Measurements from ENCODE around the gene RPL12.
A peak's percentile ranks its signal among the peaks of the same experiment; 100 is the strongest.

Gene RPL12

DNA sequence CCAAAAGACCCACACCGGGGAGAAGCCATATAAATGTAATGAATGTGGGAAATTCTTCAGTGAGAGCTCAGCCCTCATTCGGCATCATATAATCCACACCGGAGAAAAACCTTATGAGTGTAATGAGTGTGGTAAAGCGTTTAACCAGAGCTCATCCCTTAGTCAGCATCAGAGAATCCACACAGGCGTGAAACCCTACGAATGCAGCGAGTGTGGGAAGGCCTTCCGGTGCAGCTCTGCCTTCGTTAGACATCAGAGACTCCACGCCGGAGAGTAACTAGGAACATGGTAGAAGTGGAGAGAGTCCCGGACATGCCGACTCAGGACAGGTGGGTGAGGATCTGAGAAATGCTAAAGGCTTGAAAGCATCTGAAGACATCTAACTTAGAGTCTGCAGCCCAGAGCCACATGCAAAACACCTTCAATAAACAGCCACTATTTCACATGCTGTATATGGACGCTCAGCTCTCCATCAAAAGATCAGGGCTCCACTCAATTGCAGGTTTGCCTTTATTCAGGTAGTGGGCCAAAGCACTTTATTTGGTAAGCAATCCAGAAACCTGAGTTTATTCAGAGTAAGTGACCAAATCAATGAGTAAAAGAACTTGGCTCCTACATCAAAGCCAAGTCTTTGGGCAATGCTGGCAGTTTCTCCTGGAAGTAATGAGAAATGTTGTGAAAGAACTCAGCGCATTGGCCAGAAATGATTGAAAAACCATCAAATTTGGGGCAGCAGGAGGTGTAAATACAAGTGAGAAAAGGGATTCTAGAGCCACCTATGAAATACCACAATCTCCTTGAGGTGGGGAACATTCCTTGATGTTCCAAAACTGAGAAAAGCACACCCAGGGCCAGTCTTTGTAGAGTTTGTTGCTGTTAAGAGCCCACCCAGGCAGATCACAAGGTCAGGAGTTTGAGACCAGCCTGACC is 6.0 kb downstream of the RPL12 start:
- FAIRE-seq: no peak
- no peak for DNase-seq (ENCODE audit: insufficient read length, low spot score)

DNA sequence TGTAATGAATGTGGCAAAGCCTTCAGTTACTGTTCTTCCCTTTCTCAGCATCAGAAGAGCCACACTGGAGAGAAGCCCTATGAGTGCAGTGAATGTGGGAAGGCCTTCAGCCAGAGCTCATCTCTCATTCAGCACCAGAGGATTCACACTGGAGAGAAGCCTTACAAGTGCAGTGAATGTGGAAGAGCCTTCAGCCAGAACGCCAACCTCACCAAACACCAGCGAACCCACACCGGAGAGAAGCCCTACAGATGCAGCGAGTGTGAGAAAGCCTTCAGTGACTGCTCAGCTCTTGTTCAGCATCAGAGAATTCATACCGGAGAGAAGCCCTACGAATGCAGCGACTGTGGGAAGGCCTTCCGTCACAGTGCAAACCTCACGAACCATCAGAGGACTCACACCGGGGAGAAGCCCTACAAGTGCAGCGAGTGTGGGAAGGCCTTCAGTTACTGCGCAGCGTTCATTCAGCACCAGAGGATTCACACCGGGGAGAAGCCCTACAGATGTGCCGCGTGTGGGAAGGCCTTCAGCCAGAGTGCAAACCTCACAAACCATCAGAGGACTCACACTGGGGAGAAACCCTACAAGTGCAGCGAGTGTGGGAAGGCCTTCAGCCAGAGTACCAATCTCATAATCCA is 6.8 kb downstream of the RPL12 start:
- no peak for DNase-seq (ENCODE audit: insufficient read length, low spot score)
- no peak for FAIRE-seq

- DNase-seq (ENCODE audit: insufficient read length, low spot score) (no peak), FAIRE-seq (no peak)
These were observed 12.8 kb downstream of the RPL12 start for GRCh38 chr9:127438394-127438793.

GRCh38 chr9:127437497-127438264 is 13.5 kb downstream of the RPL12 start:
- DNase-seq (ENCODE audit: insufficient read length, low spot score): no peak
- no peak for FAIRE-seq

GRCh38 chr9:127430415-127430814 is 20.8 kb downstream of the RPL12 start:
- no peak for FAIRE-seq

DNA sequence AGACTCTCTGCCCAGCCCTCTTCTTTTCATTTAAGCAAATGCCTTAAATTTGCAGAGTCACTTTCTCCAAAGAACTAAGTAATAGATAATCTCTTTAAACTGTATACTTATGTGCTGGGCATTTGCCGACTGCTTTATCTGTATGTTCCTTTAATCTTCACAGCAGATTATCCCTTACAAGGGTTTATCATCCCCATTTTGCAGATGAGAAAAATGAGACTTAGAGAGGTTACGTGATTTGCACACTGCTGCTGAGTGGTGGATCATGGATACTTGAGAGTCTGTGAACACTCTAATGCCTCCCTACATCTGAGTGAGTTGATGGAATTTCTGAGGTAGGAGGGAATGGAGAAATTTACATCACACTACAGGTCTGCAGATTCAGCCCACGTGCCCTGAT is 22.9 kb downstream of the RPL12 start:
- no peak for FAIRE-seq
- no peak for DNase-seq (ENCODE audit: insufficient read length, low spot score)

More at GRCh38 chr9:127430415-127430814, 20.8 kb downstream of the RPL12 start:
- DNase-seq (ENCODE audit: insufficient read length, low spot score): no peak

- DNase-seq (ENCODE audit: insufficient read length, low spot score): no peak
- no peak for FAIRE-seq
These were observed 24.4 kb downstream of the RPL12 start for GRCh38 chr9:127426756-127427155.

- FAIRE-seq (no peak), DNase-seq (ENCODE audit: insufficient read length, low spot score) (no peak)
These were observed 26.6 kb downstream of the RPL12 start for GRCh38 chr9:127424676-127424999.

DNA sequence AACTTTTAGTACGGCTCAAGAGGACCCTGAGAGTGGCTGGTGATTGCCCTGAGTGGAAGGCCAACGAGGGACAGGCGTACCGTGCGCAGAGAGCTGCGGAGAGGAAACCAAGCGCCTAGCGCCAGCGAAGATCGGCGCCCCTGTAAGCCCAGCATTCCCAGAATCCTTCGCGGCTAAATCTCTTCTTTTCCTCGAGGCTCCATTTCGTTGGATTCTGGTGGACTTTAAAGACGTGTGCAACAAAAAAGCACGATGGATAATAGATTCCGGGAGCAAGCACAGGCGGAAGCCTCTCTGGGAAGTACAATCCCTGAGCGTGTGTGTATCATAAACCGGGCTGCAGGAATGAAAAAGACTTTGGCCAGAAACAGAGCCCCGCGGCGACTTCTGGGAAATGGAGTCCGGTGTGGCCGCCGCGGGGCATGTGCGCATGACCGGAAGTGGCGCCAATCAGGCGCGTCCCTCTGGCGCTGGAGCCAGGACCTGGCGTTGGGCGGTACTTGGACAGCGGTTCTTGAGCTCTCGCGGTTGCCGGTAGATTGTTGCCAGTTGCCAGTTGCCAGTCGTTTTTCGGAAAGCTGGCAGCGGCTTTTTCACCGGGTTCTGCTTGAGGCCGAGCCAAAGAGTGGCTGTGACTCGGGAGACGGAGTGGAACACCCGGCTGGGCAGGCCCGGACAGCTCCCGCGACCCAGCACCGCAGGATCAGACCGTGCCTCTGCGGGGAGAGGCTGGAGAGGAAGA is 27.1 kb downstream of the RPL12 start, which contains the start of gene ZNF79:
Gene ZNF79, plus strand, starts transcription at position 449 of the 742 bp plus-strand sequence. CDS start 406 bp downstream, outside the sequence.
- FAIRE-seq (peak; percentile 95), DNase-seq (ENCODE audit: insufficient read length, low spot score) (peak; percentile 93)

DNA sequence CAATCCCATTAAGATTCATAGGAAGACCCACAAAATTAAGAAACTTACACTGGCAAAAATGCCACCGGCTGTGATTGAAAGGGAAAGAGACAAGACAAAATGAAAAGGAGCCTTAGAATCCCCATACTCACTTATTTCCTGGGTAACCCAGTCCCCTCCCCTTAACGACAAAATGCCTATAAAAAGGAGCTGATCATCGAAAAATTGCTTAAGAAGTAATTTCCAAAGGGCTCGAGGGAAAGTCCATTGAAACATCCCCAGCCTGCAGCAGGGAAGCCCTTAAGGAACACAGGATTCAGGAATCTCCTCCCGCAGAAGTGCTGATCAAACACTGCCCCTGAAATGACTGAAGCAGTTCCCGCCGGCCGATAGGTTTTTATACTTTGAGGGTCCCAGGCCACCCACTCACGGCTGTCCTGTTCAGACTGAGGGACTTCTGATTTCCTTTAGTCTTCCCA is 27.7 kb downstream of the RPL12 start:
- FAIRE-seq (no peak), DNase-seq (ENCODE audit: insufficient read length, low spot score) (no peak)

DNA sequence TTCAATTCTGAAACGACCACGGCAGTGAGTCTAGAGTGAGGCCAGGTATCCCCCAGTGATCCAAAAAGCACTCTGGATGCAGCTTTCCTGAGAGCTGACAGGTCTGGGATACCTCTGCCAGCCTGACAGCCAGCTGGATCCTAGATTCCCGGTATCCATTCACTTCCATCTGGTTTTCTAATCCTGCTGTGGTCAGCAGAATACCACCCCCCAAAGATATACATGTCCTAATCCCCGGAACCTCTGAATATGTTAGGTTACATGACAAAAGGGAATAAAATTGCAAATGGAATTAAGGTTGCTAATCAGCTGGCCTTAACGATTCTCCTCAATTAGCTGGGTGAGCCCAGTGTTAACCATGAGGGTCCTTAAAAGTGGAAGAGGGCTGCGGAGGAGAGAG is 28.4 kb downstream of the RPL12 start:
- FAIRE-seq: no peak
- no peak for DNase-seq (ENCODE audit: insufficient read length, low spot score)

DNA sequence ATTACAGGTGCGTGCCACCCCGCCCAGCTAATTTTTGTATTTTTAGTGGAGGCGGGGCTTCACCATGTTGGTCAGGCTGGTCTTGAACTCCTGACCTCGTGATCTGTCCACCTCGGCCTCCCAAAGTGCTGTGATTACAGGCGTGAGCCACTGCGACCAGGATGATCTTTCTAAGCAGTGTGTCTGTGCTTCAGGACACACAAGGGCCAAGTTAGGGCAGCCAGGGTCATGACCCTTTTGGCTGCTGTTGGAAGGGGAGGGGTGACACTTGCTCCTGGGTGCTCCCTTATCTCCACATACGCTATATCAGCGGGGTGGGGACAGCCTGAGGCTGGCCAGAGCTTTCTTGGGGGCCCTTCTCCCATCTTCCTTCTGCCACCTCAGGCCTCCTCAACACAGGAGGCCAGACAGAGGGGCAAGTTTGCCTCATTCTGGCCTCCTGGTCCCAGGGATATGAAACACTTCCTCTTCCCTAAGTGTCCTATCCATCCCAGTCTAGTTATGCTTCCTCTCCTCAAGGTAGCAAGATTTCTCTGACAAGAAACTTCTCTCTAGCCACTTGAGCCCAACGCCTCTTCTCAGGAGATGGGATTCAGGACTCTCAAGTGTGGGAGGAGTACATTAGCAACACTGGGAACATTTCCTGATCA is 28.9 kb downstream of the RPL12 start:
- DNase-seq (ENCODE audit: insufficient read length, low spot score) (no peak), FAIRE-seq (no peak)

GRCh38 chr9:127421057-127421456 is 30.1 kb downstream of the RPL12 start:
- no peak for DNase-seq (ENCODE audit: insufficient read length, low spot score)
- FAIRE-seq: no peak

- FAIRE-seq: no peak
- no peak for DNase-seq (ENCODE audit: insufficient read length, low spot score)
These were observed 31.9 kb downstream of the RPL12 start for GRCh38 chr9:127419348-127419747.

DNA sequence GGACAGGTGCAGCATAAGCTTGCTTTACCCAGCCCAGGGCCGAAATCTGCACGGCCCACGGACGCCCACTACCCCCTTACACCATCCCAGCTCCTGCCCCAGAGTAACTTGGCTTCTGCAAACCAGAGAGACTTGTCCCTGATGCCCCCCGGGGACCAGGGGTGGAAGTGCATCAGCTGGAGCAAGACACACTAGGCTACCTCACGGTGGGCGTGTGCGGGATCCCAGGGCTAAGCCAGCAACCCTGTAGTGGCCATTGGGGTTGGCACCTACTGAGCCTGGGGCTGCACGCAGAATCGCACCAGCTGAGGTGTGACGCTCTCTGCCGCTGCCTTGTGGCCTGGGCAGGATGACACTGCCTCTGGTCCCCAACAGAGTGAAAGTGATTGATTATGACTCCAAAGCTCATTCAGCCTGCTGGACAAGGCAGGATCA is 33.2 kb downstream of the RPL12 start:
- DNase-seq (ENCODE audit: insufficient read length, low spot score): no peak
- FAIRE-seq: no peak

GRCh38 chr9:127417131-127418036 is 33.8 kb downstream of the RPL12 start:
- DNase-seq (ENCODE audit: insufficient read length, low spot score): no peak
- no peak for FAIRE-seq

GRCh38 chr9:127415657-127416056 is 35.5 kb downstream of the RPL12 start:
- DNase-seq (ENCODE audit: insufficient read length, low spot score) (no peak), FAIRE-seq (no peak)

GRCh38 chr9:127415141-127415540 is 36.1 kb downstream of the RPL12 start:
- FAIRE-seq (no peak), DNase-seq (ENCODE audit: insufficient read length, low spot score) (no peak)

DNA sequence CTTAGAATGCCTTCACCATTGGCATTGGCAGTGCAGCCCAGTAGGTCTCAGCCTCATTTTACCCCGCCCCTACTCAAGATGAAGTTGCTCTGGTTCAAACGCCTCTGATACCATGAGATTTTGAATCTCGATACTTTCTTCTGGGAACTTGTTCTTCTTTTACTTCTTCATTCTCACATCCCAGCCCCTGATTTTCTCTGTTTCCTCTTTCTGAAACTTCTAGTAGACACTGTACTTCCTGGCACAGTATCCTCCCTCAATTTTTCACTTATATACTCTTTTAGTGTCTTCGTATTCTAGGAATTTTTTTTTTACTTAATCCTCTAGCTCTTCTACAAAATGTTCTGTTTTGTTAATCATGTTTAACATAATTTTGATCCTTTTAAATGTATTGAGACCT is 40.1 kb downstream of the RPL12 start:
- FAIRE-seq: no peak
- no peak for DNase-seq (ENCODE audit: insufficient read length, low spot score)

Measured in GM19239 (cell line).